ENCODE data around the gene CCL1.

The CCL1 gene

GRCh38 chr17:34391241-34391640 lies 28.2 kb upstream of the CCL1 start:
- H3K4me3 ChIP-seq (ENCODE audit: low read length): no peak overlapping the region
- no peak for TF ChIP-seq CTCF (conservative IDR thresholded peaks at IDR 0.05; ENCODE audit: low read depth, low read length)
- no peak for DNase-seq (ENCODE audit: low read depth)

- no peak overlapping the region for H3K4me3 ChIP-seq (ENCODE audit: low read length)
- no peak for TF ChIP-seq CTCF (conservative IDR thresholded peaks at IDR 0.05; ENCODE audit: low read depth, low read length)
Observed at GRCh38 chr17:34390649-34391048, 27.6 kb upstream of the CCL1 start.

GRCh38 chr17:34389126-34389750 lies 26.2 kb upstream of the CCL1 start:
- no peak for TF ChIP-seq CTCF (conservative IDR thresholded peaks at IDR 0.05; ENCODE audit: low read depth, low read length)
- H3K4me3 ChIP-seq (ENCODE audit: low read length): no peak overlapping the region
- DNase-seq (ENCODE audit: low read depth): no peak

More at GRCh38 chr17:34390649-34391048, 27.6 kb upstream of the CCL1 start:
- no peak for DNase-seq (ENCODE audit: low read depth)

- DNase-seq (ENCODE audit: low read depth): no peak
- H3K4me3 ChIP-seq (ENCODE audit: low read length): no peak overlapping the region
- TF ChIP-seq CTCF (conservative IDR thresholded peaks at IDR 0.05; ENCODE audit: low read depth, low read length): no peak
Observed at GRCh38 chr17:34387566-34387965, 24.5 kb upstream of the CCL1 start.

- DNase-seq (ENCODE audit: low read depth): no peak
- no peak overlapping the region for H3K4me3 ChIP-seq (ENCODE audit: low read length)
- TF ChIP-seq CTCF (conservative IDR thresholded peaks at IDR 0.05; ENCODE audit: low read depth, low read length): no peak
Observed at GRCh38 chr17:34386697-34387550, 23.9 kb upstream of the CCL1 start.

GRCh38 chr17:34386343-34386696 lies 23.3 kb upstream of the CCL1 start:
- no peak for TF ChIP-seq CTCF (conservative IDR thresholded peaks at IDR 0.05; ENCODE audit: low read depth, low read length)
- H3K4me3 ChIP-seq (ENCODE audit: low read length): no peak overlapping the region

More at GRCh38 chr17:34386343-34386696, 23.3 kb upstream of the CCL1 start:
- no peak for DNase-seq (ENCODE audit: low read depth)
